ENCODE results near the gene FNDC5.

GRCh38 chr1:32894019-32894600 lies 23.4 kb upstream of the FNDC5 start:
- TF ChIP-seq EP300 (IDR thresholded peaks at IDR 0.05), result no peak
- no peak for TF ChIP-seq CTCF (IDR thresholded peaks at IDR 0.05)
- no peak for TF ChIP-seq POLR2A (IDR thresholded peaks at IDR 0.05)
